ENCODE data around the gene HIVEP3. TPM values are rescaled to one million over a fixed set of nuclear protein-coding genes. Genes with fewer than 3 reads are reported as not detected.

Gene HIVEP3
- total and polyA plus RNA-seq, 11 donors = 3.2 to 11.9 (median 5.0) TPM

GRCh38 chr1:41658431-41659158 is 260.1 kb downstream of the HIVEP3 start:
- no peaks in the 10 kb centered on the region for H3K36me3 ChIP-seq
- H3K4me1 ChIP-seq = peaks cover 0 to 63% (median 12%) of the 10 kb centered on the region in 12 donors
- no peaks in the 10 kb centered on the region for H3K27me3 ChIP-seq
- DNase-seq = no peak
- no peak overlapping the region for H3K4me3 ChIP-seq
- peak overlapping the region in 1 of 12 donors; percentile 20 for H3K27ac ChIP-seq
- intact Hi-C loops (cut with DNase I) = no loop called here
- 84 to 88% (median 86%) methylated on average over 12 of the region's 12 CpGs for WGBS, 4 donors
- no peak for TF ChIP-seq POLR2A (IDR thresholded peaks at IDR 0.05)
- no peak for TF ChIP-seq CTCF (IDR thresholded peaks at IDR 0.05)
- ATAC-seq = no peak
- no peaks in the 10 kb centered on the region for H3K9me3 ChIP-seq

DNA sequence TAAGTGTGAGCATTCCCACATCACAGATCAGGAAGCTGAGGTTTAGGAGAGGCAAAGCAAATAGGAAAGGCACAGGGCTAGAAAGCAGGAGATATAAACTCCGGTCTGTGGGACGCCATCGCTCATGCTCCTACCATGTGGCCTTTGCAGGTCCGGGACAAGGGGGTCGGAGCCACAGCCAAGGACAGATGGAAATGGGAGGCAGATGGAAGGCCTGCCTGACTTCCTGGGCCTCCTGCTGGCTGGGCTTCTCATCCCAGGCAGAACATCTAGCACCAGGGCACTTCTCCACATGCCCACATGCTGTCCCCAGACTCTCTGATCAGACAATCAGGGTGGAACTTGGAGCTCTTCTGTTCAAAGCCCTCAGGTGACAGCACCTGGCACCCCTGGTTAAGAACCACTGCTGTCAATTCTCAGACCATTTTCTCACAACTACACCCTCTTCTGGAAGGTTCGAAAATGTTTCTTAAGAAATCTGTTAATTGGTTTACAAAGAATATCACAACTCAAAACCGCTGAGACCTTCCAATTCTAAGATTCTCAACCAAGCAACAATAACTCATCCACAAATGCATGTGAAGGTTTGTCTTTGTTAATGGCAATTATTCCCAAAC is 260.9 kb downstream of the HIVEP3 start:
- no peak for TF ChIP-seq CTCF (IDR thresholded peaks at IDR 0.05)
- TF ChIP-seq POLR2A (IDR thresholded peaks at IDR 0.05) = no peak
- ATAC-seq = no peak
- no peak for DNase-seq
- H3K4me3 ChIP-seq = no peak overlapping the region
- H3K9me3 ChIP-seq = no peaks in the 10 kb centered on the region
- peak overlapping the region in 1 of 12 donors; percentile 20 for H3K27ac ChIP-seq
- intact Hi-C loops (cut with DNase I) = no loop called here
- H3K27me3 ChIP-seq = no peaks in the 10 kb centered on the region
- H3K36me3 ChIP-seq = no peaks in the 10 kb centered on the region
- peaks cover 0 to 63% (median 9%) of the 10 kb centered on the region in 12 donors for H3K4me1 ChIP-seq
- 91 to 99% (median 97%) methylated on average over 7 of the region's 7 CpGs for WGBS, 4 donors

DNA sequence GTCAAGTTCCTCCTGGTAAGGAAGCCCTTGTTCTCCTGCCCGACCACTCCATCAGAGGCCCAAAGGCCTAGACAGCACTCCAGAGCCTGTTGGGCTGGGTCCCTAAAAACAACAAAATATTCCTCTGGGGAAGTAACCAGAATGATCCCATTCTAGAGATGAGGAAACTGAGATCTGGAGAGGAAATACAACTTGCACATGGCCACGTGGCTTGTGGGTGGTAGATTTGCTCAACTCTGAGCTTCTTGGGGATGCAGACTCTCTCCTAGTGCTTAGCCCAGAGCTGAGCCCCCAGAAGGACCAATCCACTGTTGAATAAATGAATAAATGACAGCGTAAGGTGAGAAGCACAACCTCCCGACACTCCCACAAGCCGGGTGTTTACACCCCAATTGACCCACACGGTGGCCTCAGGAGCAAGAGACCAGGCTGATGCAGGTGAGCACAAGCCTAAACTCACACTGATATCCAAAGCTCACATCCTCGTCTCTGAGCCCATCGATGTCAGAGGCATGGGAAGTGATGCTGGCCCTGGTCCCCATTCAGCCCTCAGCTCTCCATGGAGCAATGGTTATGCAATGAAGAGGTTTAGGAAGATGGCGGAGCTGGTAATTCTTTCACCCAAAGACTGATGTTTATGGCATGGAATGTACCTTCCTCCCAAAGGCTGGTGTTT is 261.8 kb downstream of the HIVEP3 start:
- Histone ChIP-seq H3K36me3 (no peaks in the 10 kb centered on the region), H3K9me3 (no peaks in the 10 kb centered on the region), H3K27me3 (no peaks in the 10 kb centered on the region), H3K4me1 (peaks cover 0 to 61% (median 7%) of the 10 kb centered on the region in 12 donors), H3K4me3 (no peak overlapping the region), H3K27ac (no peak overlapping the region)
- no peak for DNase-seq
- intact Hi-C loops (cut with DNase I) = no loop called here
- no peak for ATAC-seq
- TF ChIP-seq CTCF (IDR thresholded peaks at IDR 0.05) = no peak
- no peak for TF ChIP-seq POLR2A (IDR thresholded peaks at IDR 0.05)
- 88 to 93% (median 92%) methylated on average over 9 of the region's 9 CpGs for WGBS, 4 donors

GRCh38 chr1:41656068-41656467 is 262.7 kb downstream of the HIVEP3 start:
- DNase-seq = no peak
- WGBS, 4 donors = 57 to 74% (median 67%) methylated on average over 2 of the region's 2 CpGs
- Histone ChIP-seq H3K4me3 (no peak overlapping the region), H3K36me3 (no peaks in the 10 kb centered on the region), H3K27ac (peak overlapping the region in 1 of 12 donors; percentile 3), H3K27me3 (no peaks in the 10 kb centered on the region), H3K4me1 (peaks cover 0 to 54% (median under 1%) of the 10 kb centered on the region in 12 donors), H3K9me3 (no peaks in the 10 kb centered on the region)
- ATAC-seq = peak in 3 of 4 donors; percentile 40 to 49 (median 48)
- intact Hi-C loops (cut with DNase I) = no loop called here
- no peak for TF ChIP-seq POLR2A (IDR thresholded peaks at IDR 0.05)
- no peak for TF ChIP-seq CTCF (IDR thresholded peaks at IDR 0.05)

All from heart left ventricle (tissue), 16 donors.